GM12878 (cell line): ENCODE measurements around the gene PAPPA.

ENCODE experiments used
- BRCA1 ChIP-seq: IDR thresholded peaks from 2 replicates; pipeline ENCODE4 v1.6.1; 2011; ENCODE audit warnings: low read depth, low read length, improper control_type of control experiment
- EP300 ChIP-seq, 2 experiments: fragments of 150-350 bp in 1 of 2; IDR thresholded peaks; 2 replicates each; pipeline ENCODE4 v1.6.1; 2011 to 2012; ENCODE audit warnings: low read depth in 2 of 2, low read length in 2 of 2, borderline replicate concordance in 1 of 2, improper control_type of control experiment in 1 of 2, inconsistent platforms in 1 of 2; ENCODE audit not compliant: control insufficient read depth in 1 of 2
- POLR2AphosphoS5 ChIP-seq: IDR thresholded peaks from 2 replicates; pipeline ENCODE4 v1.6.1; 2011; ENCODE audit warnings: mild to moderate bottlenecking, low read length, inconsistent platforms
- RAD21 ChIP-seq: IDR thresholded peaks from 2 replicates; pipeline ENCODE4 v1.6.1; 2011; ENCODE audit warnings: mild to moderate bottlenecking, low read depth, low read length, moderate library complexity; ENCODE audit not compliant: insufficient read depth
- YY1 ChIP-seq: IDR thresholded peaks from 2 replicates; pipeline ENCODE4 v1.6.1; 2011; ENCODE audit warnings: low read depth, mild to moderate bottlenecking, low read length
- TF ChIP-seq, protein P1 (sequence below), 3 experiments: IDR thresholded peaks in 2 of 3; conservative IDR thresholded peaks in 1 of 3; 2 replicates each; pipeline ENCODE4 v1.5.1; 2011; ENCODE audit warnings: low read depth in 3 of 3, low read length in 3 of 3, mild to moderate bottlenecking in 3 of 3, control low read depth in 2 of 3, moderate library complexity in 2 of 3, inconsistent platforms in 1 of 3, mixed read lengths in 1 of 3; ENCODE audit not compliant: control insufficient read depth in 2 of 3, insufficient read depth in 1 of 3; ENCODE audit errors: extremely low read depth in 1 of 3
- TF ChIP-seq, protein P2 (sequence below): IDR thresholded peaks from 2 replicates; pipeline ENCODE4 v1.6.1; 2012; ENCODE audit warnings: low read length, inconsistent platforms
- TF ChIP-seq, protein P3 (sequence below): fragments of 450-650 bp; IDR thresholded peaks from 2 replicates; pipeline ENCODE4 v1.6.1; 2017; ENCODE audit warnings: mild to moderate bottlenecking
- TF ChIP-seq, protein P4 (sequence below): IDR thresholded peaks from 2 replicates; pipeline ENCODE4 v1.6.1; 2012; ENCODE audit warnings: low read depth, low read length, improper control_type of control experiment
- TF ChIP-seq, protein P5 (sequence below): IDR thresholded peaks from 2 replicates; pipeline ENCODE4 v1.6.1; 2011; ENCODE audit warnings: borderline replicate concordance, low read depth, mild to moderate bottlenecking, moderate library complexity, mixed read lengths, low read length; ENCODE audit not compliant: insufficient read depth; ENCODE audit errors: extremely low read length

DNA sequence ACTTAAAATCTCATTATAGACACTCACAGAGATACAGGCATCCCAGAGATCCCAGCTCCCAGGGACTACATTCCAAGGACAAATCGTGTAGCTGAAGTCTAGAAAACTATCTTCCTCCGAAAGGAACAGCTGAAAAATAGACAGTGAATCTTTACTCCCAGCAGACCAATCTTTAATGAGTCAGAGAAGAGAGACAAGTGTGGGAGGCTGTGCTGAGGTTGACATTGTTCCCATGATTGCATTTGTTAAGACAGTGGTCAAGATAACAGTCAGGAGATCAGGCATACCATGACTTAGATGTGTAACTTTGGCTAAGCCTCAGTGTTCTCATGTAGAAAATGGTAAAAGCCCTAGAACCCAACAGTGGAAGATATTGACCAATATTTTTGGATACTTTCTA lies 120.7 kb downstream of the PAPPA start:
- TF ChIP-seq, protein P1, sequence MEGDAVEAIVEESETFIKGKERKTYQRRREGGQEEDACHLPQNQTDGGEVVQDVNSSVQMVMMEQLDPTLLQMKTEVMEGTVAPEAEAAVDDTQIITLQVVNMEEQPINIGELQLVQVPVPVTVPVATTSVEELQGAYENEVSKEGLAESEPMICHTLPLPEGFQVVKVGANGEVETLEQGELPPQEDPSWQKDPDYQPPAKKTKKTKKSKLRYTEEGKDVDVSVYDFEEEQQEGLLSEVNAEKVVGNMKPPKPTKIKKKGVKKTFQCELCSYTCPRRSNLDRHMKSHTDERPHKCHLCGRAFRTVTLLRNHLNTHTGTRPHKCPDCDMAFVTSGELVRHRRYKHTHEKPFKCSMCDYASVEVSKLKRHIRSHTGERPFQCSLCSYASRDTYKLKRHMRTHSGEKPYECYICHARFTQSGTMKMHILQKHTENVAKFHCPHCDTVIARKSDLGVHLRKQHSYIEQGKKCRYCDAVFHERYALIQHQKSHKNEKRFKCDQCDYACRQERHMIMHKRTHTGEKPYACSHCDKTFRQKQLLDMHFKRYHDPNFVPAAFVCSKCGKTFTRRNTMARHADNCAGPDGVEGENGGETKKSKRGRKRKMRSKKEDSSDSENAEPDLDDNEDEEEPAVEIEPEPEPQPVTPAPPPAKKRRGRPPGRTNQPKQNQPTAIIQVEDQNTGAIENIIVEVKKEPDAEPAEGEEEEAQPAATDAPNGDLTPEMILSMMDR (IDR thresholded peaks at IDR 0.05 in 2 of 3, conservative IDR thresholded peaks at IDR 0.05 in 1 of 3; ENCODE audit: control insufficient read depth in 2 of 3, extremely low read depth in 1 of 3, insufficient read depth in 1 of 3, low read depth in 3 of 3, low read length in 3 of 3) = no peak
- TF ChIP-seq, protein P2, sequence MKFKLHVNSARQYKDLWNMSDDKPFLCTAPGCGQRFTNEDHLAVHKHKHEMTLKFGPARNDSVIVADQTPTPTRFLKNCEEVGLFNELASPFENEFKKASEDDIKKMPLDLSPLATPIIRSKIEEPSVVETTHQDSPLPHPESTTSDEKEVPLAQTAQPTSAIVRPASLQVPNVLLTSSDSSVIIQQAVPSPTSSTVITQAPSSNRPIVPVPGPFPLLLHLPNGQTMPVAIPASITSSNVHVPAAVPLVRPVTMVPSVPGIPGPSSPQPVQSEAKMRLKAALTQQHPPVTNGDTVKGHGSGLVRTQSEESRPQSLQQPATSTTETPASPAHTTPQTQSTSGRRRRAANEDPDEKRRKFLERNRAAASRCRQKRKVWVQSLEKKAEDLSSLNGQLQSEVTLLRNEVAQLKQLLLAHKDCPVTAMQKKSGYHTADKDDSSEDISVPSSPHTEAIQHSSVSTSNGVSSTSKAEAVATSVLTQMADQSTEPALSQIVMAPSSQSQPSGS = no peak
- no peak for TF ChIP-seq RAD21
- TF ChIP-seq, protein P3, sequence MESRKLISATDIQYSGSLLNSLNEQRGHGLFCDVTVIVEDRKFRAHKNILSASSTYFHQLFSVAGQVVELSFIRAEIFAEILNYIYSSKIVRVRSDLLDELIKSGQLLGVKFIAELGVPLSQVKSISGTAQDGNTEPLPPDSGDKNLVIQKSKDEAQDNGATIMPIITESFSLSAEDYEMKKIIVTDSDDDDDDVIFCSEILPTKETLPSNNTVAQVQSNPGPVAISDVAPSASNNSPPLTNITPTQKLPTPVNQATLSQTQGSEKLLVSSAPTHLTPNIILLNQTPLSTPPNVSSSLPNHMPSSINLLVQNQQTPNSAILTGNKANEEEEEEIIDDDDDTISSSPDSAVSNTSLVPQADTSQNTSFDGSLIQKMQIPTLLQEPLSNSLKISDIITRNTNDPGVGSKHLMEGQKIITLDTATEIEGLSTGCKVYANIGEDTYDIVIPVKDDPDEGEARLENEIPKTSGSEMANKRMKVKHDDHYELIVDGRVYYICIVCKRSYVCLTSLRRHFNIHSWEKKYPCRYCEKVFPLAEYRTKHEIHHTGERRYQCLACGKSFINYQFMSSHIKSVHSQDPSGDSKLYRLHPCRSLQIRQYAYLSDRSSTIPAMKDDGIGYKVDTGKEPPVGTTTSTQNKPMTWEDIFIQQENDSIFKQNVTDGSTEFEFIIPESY = no peak
- TF ChIP-seq, protein P4, sequence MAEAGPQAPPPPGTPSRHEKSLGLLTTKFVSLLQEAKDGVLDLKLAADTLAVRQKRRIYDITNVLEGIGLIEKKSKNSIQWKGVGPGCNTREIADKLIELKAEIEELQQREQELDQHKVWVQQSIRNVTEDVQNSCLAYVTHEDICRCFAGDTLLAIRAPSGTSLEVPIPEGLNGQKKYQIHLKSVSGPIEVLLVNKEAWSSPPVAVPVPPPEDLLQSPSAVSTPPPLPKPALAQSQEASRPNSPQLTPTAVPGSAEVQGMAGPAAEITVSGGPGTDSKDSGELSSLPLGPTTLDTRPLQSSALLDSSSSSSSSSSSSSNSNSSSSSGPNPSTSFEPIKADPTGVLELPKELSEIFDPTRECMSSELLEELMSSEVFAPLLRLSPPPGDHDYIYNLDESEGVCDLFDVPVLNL = no peak
- TF ChIP-seq BRCA1 = no peak
- TF ChIP-seq YY1 = no peak
- TF ChIP-seq, protein P5, sequence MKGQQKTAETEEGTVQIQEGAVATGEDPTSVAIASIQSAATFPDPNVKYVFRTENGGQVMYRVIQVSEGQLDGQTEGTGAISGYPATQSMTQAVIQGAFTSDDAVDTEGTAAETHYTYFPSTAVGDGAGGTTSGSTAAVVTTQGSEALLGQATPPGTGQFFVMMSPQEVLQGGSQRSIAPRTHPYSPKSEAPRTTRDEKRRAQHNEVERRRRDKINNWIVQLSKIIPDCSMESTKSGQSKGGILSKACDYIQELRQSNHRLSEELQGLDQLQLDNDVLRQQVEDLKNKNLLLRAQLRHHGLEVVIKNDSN = no peak
- TF ChIP-seq POLR2AphosphoS5 = no peak
- no peak for TF ChIP-seq EP300 (IDR thresholded peaks at IDR 0.05; ENCODE audit: borderline replicate concordance in 1 of 2, control insufficient read depth in 1 of 2, low read depth in 2 of 2, low read length in 2 of 2)
